Stimulated activated CD4-positive, alpha-beta T cell treated with anti-CD3 and anti-CD28 coated beads, Interleukin-12 subunit alpha, Interleukin-12 subunit beta, amount 100 ng/mL, for 24 hours (primary cell): Measurements from ENCODE around the gene WWOX.
"Not testable (repeated sequence)": the region's sequence is repeated elsewhere in the genome, so short reads cannot be mapped to it uniquely, and the experiment has no call there.

Experiments
- DNase-seq, 2 experiments: peaks; one replicate each; pipeline ENCODE4 v3.0.0-alpha.2; 2020; ENCODE audit warnings: low read depth in 2 of 2

Gene WWOX

GRCh38 chr16:78571898-78572358 is 472.5 kb downstream of the WWOX start:
- DNase-seq: no peak

- DNase-seq: no peak
Observed at GRCh38 chr16:78574571-78574970, 475.1 kb downstream of the WWOX start.

GRCh38 chr16:78576941-78577340 is 477.5 kb downstream of the WWOX start:
- DNase-seq: no peak

GRCh38 chr16:78577630-78578029 is 478.2 kb downstream of the WWOX start:
- DNase-seq: no peak

- no peak for DNase-seq
Observed at GRCh38 chr16:78579020-78579419, 479.6 kb downstream of the WWOX start.

GRCh38 chr16:78583441-78583840 is 484.0 kb downstream of the WWOX start:
- DNase-seq: no peak

- no peak for DNase-seq
Observed at GRCh38 chr16:78584213-78584860, 484.9 kb downstream of the WWOX start.

- DNase-seq: no peak
Observed at GRCh38 chr16:78584991-78585390, 485.5 kb downstream of the WWOX start.

- no peak for DNase-seq
Observed at GRCh38 chr16:78589331-78589730, 489.9 kb downstream of the WWOX start.

- no peak for DNase-seq
Observed at GRCh38 chr16:78591682-78592103, 492.2 kb downstream of the WWOX start.

GRCh38 chr16:78592111-78592510 is 492.7 kb downstream of the WWOX start:
- DNase-seq: no peak

- DNase-seq: no peak
Observed at GRCh38 chr16:78593352-78593751, 493.9 kb downstream of the WWOX start.

- no peak for DNase-seq
Observed at GRCh38 chr16:78594191-78594590, 494.7 kb downstream of the WWOX start.

- DNase-seq: no peak
Observed at GRCh38 chr16:78596348-78596995, 497.0 kb downstream of the WWOX start.

GRCh38 chr16:78596996-78597422 is 497.6 kb downstream of the WWOX start:
- DNase-seq: no peak

GRCh38 chr16:78597809-78598570 is 498.5 kb downstream of the WWOX start:
- DNase-seq: no peak

GRCh38 chr16:78599271-78599670 is 499.8 kb downstream of the WWOX start:
- DNase-seq: no peak

- DNase-seq: not testable (repeated sequence)
Observed at GRCh38 chr16:78604423-78605062, 505.1 kb downstream of the WWOX start.

GRCh38 chr16:78605548-78606101 is 506.2 kb downstream of the WWOX start:
- DNase-seq: no peak

GRCh38 chr16:78606545-78606944 is 507.1 kb downstream of the WWOX start:
- DNase-seq: no peak

- DNase-seq: no peak
Observed at GRCh38 chr16:78607022-78607421, 507.6 kb downstream of the WWOX start.

- no peak for DNase-seq
Observed at GRCh38 chr16:78607465-78607864, 508.0 kb downstream of the WWOX start.
